ENCODE data around the gene GARIN5B.

DNA sequence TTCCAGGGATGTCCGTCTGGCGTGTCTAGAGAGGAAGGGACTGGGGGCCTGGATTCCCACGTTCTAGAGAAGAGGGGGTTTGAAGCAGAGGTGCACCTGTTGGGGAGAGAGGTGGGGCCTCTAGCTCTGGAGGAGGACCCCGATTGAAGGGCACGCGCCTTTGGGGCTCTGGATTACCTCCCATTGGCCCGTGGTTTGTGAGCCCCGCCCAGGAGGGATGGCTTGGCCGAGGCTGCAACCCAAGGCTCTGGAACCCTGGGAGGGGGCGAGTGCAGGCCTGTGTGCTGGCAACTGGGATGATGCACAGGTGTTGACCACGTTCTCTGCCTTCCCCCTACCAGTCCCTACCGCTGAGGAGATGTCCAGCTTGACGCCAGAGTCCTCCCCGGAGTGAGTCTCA lies 58.1 kb downstream of the GARIN5B start:
- TF ChIP-seq EZH2phosphoT487 (IDR thresholded peaks at IDR 0.05; ENCODE audit: borderline replicate concordance, low read depth) (no peak), FOXJ3 (CRISPR knock-in tag; IDR thresholded peaks at IDR 0.05) (no peak), SMC3 (IDR thresholded peaks at IDR 0.05; ENCODE audit: low read depth, low read length) (no peak), RAD21 (IDR thresholded peaks at IDR 0.05; ENCODE audit: low read length) (no peak), POLR2AphosphoS5 (IDR thresholded peaks at IDR 0.05; ENCODE audit: low read depth, low read length) (no peak), TAF1 (IDR thresholded peaks at IDR 0.05; ENCODE audit: borderline replicate concordance, low read depth, low read length) (no peak), EP300 (IDR thresholded peaks at IDR 0.05; ENCODE audit: borderline replicate concordance in 1 of 2, low read depth in 1 of 2, low read length in 1 of 2) (no peak), SIN3A (IDR thresholded peaks at IDR 0.05; ENCODE audit: borderline replicate concordance, low read depth, low read length) (no peak), TCF12 (IDR thresholded peaks at IDR 0.05) (no peak), GATA2 (CRISPR knock-in tag; IDR thresholded peaks at IDR 0.05) (no peak)
- TF ChIP-seq, protein P1, sequence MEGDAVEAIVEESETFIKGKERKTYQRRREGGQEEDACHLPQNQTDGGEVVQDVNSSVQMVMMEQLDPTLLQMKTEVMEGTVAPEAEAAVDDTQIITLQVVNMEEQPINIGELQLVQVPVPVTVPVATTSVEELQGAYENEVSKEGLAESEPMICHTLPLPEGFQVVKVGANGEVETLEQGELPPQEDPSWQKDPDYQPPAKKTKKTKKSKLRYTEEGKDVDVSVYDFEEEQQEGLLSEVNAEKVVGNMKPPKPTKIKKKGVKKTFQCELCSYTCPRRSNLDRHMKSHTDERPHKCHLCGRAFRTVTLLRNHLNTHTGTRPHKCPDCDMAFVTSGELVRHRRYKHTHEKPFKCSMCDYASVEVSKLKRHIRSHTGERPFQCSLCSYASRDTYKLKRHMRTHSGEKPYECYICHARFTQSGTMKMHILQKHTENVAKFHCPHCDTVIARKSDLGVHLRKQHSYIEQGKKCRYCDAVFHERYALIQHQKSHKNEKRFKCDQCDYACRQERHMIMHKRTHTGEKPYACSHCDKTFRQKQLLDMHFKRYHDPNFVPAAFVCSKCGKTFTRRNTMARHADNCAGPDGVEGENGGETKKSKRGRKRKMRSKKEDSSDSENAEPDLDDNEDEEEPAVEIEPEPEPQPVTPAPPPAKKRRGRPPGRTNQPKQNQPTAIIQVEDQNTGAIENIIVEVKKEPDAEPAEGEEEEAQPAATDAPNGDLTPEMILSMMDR (IDR thresholded peaks at IDR 0.05), result no peak
- TF ChIP-seq, protein P2, sequence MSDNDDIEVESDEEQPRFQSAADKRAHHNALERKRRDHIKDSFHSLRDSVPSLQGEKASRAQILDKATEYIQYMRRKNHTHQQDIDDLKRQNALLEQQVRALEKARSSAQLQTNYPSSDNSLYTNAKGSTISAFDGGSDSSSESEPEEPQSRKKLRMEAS (IDR thresholded peaks at IDR 0.05; ENCODE audit: low read depth), result no peak
- TF ChIP-seq, protein P3, sequence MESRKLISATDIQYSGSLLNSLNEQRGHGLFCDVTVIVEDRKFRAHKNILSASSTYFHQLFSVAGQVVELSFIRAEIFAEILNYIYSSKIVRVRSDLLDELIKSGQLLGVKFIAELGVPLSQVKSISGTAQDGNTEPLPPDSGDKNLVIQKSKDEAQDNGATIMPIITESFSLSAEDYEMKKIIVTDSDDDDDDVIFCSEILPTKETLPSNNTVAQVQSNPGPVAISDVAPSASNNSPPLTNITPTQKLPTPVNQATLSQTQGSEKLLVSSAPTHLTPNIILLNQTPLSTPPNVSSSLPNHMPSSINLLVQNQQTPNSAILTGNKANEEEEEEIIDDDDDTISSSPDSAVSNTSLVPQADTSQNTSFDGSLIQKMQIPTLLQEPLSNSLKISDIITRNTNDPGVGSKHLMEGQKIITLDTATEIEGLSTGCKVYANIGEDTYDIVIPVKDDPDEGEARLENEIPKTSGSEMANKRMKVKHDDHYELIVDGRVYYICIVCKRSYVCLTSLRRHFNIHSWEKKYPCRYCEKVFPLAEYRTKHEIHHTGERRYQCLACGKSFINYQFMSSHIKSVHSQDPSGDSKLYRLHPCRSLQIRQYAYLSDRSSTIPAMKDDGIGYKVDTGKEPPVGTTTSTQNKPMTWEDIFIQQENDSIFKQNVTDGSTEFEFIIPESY (IDR thresholded peaks at IDR 0.05; ENCODE audit: borderline replicate concordance, low read depth), result no peak
- TF ChIP-seq, protein P4, sequence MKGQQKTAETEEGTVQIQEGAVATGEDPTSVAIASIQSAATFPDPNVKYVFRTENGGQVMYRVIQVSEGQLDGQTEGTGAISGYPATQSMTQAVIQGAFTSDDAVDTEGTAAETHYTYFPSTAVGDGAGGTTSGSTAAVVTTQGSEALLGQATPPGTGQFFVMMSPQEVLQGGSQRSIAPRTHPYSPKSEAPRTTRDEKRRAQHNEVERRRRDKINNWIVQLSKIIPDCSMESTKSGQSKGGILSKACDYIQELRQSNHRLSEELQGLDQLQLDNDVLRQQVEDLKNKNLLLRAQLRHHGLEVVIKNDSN (IDR thresholded peaks at IDR 0.05; ENCODE audit: borderline replicate concordance, low read depth), result no peak
